Immature natural killer cell (primary cell): ENCODE results near the gene MROH9. TPM values are rescaled to one million over a fixed set of nuclear protein-coding genes. Genes with fewer than 3 reads are reported as not detected.

Experiments
- DNase-seq, 3 donors: peaks; one replicate each; pipeline ENCODE4 v3.0.0; 2022; ENCODE audit warnings: mixed read lengths in 1 of 3
- H3K27ac Mint-ChIP-seq, 6 donors: one replicate each; pipeline ENCODE4 v1.8.0; 2020; ENCODE audit warnings: mixed read lengths in 6 of 6, mild to moderate bottlenecking in 5 of 6, inconsistent platforms in 4 of 6, moderate library complexity in 3 of 6
- H3K27me3 Mint-ChIP-seq, 3 donors: one replicate each; pipeline ENCODE4 v1.8.0; 2020 to 2021; ENCODE audit warnings: low read depth in 3 of 3, mild to moderate bottlenecking in 3 of 3, mixed read lengths in 3 of 3, moderate library complexity in 3 of 3, inconsistent platforms in 1 of 3
- H3K36me3 Mint-ChIP-seq, 3 donors: one replicate each; pipeline ENCODE4 v1.8.0; 2020; ENCODE audit warnings: mixed read lengths in 3 of 3, inconsistent platforms in 2 of 3, mild to moderate bottlenecking in 2 of 3
- H3K4me1 Mint-ChIP-seq, 2 donors: one replicate each; pipeline ENCODE4 v1.8.0; 2020; ENCODE audit warnings: inconsistent platforms in 2 of 2, mild to moderate bottlenecking in 2 of 2, mixed read lengths in 2 of 2, moderate library complexity in 1 of 2
- H3K4me3 Mint-ChIP-seq, 5 donors: one replicate each; pipeline ENCODE4 v1.8.0; 2020; ENCODE audit warnings: mild to moderate bottlenecking in 5 of 5, mixed read lengths in 5 of 5, inconsistent platforms in 3 of 5, moderate library complexity in 3 of 5
- H3K9me3 Mint-ChIP-seq, 6 donors: one replicate each; pipeline ENCODE4 v1.8.0; 2020; ENCODE audit warnings: mild to moderate bottlenecking in 6 of 6, mixed read lengths in 6 of 6, inconsistent platforms in 4 of 6, moderate library complexity in 3 of 6
- polyA plus RNA-seq, 3 donors: library from polyadenylated mRNA; unstranded; fragments of 300-500 nt; fragmentation: Illumina TruSeq; gene quantifications; one replicate each; pipeline ENCODE4 v1.2.3, GENCODE V29; 2021

Gene MROH9
- polyA plus RNA-seq, 3 donors from 2014 or later, result not detected

GRCh38 chr1:171112119-171112518 lies 176.8 kb downstream of the MROH9 start:
- no peak overlapping the region for H3K27ac Mint-ChIP-seq
- H3K4me3 Mint-ChIP-seq, result no peak overlapping the region
- no peaks in the 10 kb centered on the region for H3K4me1 Mint-ChIP-seq

GRCh38 chr1:171113382-171113781 lies 178.0 kb downstream of the MROH9 start:
- H3K4me1 Mint-ChIP-seq, result no peaks in the 10 kb centered on the region
- H3K9me3 Mint-ChIP-seq, result peaks cover 0 to 4% (median under 1%) of the 10 kb centered on the region in 6 donors
- H3K36me3 Mint-ChIP-seq, result no peaks in the 10 kb centered on the region
- H3K27ac Mint-ChIP-seq, result no peak overlapping the region
- DNase-seq, result no peak
- peaks cover 0 to 5% (median 0%) of the 10 kb centered on the region in 3 donors for H3K27me3 Mint-ChIP-seq
- H3K4me3 Mint-ChIP-seq, result no peak overlapping the region

More at GRCh38 chr1:171112119-171112518, 176.8 kb downstream of the MROH9 start:
- Mint-ChIP-seq H3K36me3 (no peaks in the 10 kb centered on the region), H3K27me3 (peaks cover 0 to 4% (median 0%) of the 10 kb centered on the region in 3 donors), H3K9me3 (peaks cover 0 to 4% (median under 1%) of the 10 kb centered on the region in 6 donors)
- DNase-seq, result no peak

Other genes starting within 250 kb of the MROH9 start
- gene FMO3, start 155.4 kb downstream of the MROH9 start, polyA plus RNA-seq, result not detected
- gene FMO2, start 249.8 kb downstream of the MROH9 start, polyA plus RNA-seq, result not detected